Nephron progenitor cell (in vitro differentiated cells): Measurements from ENCODE around the gene TTC27.

Experiments used
- DNase-seq: peaks from one replicate; pipeline ENCODE4 v3.0.0; 2021
- H3K27ac Mint-ChIP-seq: 2 replicates; pipeline ENCODE4 v1.8.0; 2021; ENCODE audit warnings: mild to moderate bottlenecking, moderate library complexity, mixed read lengths
- H3K27me3 Mint-ChIP-seq: 2 replicates; pipeline ENCODE4 v1.8.0; 2021; ENCODE audit warnings: mild to moderate bottlenecking, low read depth, mixed read lengths; ENCODE audit not compliant: poor library complexity
- H3K36me3 Mint-ChIP-seq: 2 replicates; pipeline ENCODE4 v1.8.0; 2021; ENCODE audit warnings: low read depth, mixed read lengths
- H3K4me1 Mint-ChIP-seq: 2 replicates; pipeline ENCODE4 v1.8.0; 2021; ENCODE audit warnings: mixed read lengths
- H3K4me3 Mint-ChIP-seq: 2 replicates; pipeline ENCODE4 v1.8.0; 2021; ENCODE audit warnings: mild to moderate bottlenecking, moderate library complexity, mixed read lengths
- H3K9me3 Mint-ChIP-seq: 2 replicates; pipeline ENCODE4 v1.8.0; 2021; ENCODE audit warnings: mild to moderate bottlenecking, moderate library complexity, mixed read lengths
- TF ChIP-seq, protein P1 (sequence below): fragments of 200-600 bp; sonication (generic); IDR thresholded peaks from 2 replicates; pipeline ENCODE4 v1.5.0; 2021; ENCODE audit warnings: antibody characterized with exemption

The TTC27 gene

DNA sequence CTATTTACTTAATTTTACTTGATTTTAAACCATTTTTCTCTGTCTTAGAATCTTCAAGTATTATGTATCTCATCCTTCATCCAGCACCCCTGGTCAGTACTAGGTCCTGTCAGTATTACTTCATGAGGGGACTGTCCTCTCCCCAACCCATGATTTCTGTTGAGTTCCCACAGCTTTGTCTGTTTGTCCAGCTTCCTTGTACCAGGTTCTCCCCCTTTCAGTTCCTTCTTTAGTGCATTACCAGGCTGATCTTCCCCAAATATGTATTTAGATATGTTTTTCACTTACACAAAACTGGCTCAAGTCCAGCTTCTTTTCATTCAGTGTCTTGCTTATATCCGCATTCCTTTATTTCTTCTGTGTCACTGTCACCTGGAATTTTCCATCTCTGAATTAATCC, 13.8 kb upstream of the TTC27 start:
- H3K36me3 Mint-ChIP-seq = peaks cover 65% of the 10 kb centered on the region
- TF ChIP-seq, protein P1, sequence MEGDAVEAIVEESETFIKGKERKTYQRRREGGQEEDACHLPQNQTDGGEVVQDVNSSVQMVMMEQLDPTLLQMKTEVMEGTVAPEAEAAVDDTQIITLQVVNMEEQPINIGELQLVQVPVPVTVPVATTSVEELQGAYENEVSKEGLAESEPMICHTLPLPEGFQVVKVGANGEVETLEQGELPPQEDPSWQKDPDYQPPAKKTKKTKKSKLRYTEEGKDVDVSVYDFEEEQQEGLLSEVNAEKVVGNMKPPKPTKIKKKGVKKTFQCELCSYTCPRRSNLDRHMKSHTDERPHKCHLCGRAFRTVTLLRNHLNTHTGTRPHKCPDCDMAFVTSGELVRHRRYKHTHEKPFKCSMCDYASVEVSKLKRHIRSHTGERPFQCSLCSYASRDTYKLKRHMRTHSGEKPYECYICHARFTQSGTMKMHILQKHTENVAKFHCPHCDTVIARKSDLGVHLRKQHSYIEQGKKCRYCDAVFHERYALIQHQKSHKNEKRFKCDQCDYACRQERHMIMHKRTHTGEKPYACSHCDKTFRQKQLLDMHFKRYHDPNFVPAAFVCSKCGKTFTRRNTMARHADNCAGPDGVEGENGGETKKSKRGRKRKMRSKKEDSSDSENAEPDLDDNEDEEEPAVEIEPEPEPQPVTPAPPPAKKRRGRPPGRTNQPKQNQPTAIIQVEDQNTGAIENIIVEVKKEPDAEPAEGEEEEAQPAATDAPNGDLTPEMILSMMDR = no peak
- H3K4me1 Mint-ChIP-seq = no peaks in the 10 kb centered on the region
- H3K4me3 Mint-ChIP-seq = no peak overlapping the region
- no peaks in the 10 kb centered on the region for H3K9me3 Mint-ChIP-seq
- no peak for DNase-seq
- no peak overlapping the region for H3K27ac Mint-ChIP-seq
- no peaks in the 10 kb centered on the region for H3K27me3 Mint-ChIP-seq

DNA sequence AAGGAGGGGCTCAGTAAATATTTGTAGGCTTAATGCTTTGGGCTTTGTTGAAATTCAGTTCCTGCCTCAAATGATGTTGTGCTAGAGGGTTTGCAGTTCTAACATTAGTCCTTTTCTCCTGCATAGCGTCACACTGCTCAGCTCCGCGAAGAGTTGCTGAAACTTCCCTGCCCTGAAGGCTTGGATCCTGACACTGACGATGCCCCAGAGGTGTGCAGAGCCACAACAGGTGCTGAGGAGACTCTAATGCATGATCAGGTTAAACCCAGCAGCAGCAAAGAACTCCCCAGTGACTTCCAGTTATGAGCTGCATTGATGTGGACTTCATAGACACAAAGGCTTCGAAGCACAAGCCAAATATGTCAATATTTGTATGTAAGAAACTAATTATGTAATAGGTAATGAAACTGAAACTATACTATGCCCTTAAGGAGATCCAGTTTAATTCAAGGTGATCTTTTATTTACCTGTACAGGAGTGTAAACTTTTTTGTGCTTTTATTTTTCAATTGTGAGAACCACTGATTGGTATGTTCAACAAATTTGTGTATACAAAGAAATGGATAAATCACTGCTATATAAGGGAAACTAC, 10.2 kb upstream of the TTC27 start:
- no peak for DNase-seq
- no peaks in the 10 kb centered on the region for H3K9me3 Mint-ChIP-seq
- H3K36me3 Mint-ChIP-seq = peaks cover 57% of the 10 kb centered on the region
- no peak overlapping the region for H3K4me3 Mint-ChIP-seq
- no peak overlapping the region for H3K27ac Mint-ChIP-seq
- TF ChIP-seq, protein P1 = no peak
- no peaks in the 10 kb centered on the region for H3K27me3 Mint-ChIP-seq
- no peaks in the 10 kb centered on the region for H3K4me1 Mint-ChIP-seq

DNA sequence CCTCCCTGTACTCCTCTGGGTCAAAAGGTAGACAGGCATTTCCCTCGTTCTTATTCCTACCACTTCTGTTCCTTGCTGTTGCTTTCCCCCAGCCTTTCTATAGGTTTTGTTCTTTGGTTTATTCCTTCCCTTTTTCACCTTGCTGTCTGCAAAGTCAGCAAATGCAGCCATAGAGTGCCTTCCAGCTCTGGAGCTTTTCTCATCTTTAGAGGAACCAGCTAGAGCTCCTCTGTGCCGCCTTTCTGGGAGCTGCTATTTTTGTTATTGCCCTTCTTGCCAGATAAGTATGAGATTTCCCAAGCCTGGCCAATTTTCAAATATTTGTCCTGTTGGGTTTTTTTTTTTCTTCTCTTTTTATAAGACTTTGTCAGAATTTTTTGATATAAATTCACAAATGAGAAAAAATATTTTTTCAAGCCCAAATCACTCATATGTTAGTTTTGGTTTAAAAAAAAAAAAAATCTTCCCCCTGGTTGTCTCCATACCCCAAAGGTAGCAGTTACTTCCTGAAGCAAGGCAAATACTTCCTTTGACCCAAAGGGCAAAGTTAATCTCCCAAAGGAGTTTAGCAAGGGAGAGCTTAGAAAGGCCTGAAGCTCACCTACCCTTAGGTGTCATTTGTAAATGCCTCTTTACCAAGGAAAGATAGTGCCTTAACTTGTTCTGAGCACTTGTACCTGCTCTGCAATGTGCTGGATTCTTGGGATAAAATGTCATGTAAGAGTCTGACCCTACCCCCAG, 5.1 kb upstream of the TTC27 start:
- no peak for DNase-seq
- Mint-ChIP-seq H3K4me3 (no peak overlapping the region), H3K27ac (peak overlapping the region; percentile 91), H3K9me3 (no peaks in the 10 kb centered on the region), H3K4me1 (peaks cover 14% of the 10 kb centered on the region), H3K27me3 (peaks cover 8% of the 10 kb centered on the region), H3K36me3 (peaks cover 36% of the 10 kb centered on the region)
- TF ChIP-seq, protein P1 = no peak

DNA sequence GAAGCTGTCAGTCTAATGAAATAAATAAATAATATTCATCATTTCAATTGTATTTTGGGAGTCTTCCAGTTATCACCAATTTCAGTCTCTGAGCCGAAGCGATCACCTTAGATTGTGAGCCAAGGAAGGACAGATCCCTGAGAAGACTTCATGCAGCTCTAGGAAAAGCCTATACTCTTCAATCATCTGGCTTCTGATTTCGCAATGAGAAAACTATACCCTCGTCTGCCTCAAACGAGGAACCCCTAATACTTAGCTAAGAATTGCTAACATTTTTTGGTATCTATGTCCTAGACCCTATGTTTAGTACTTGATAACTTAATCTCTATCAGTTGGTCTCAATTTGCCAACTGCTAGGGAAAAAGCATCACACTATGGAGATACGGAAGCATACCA, 4.5 kb upstream of the TTC27 start:
- H3K36me3 Mint-ChIP-seq = peaks cover 33% of the 10 kb centered on the region
- H3K4me3 Mint-ChIP-seq = no peak overlapping the region
- no peaks in the 10 kb centered on the region for H3K9me3 Mint-ChIP-seq
- H3K27ac Mint-ChIP-seq = no peak overlapping the region
- TF ChIP-seq, protein P1 = no peak
- peaks cover 20% of the 10 kb centered on the region for H3K4me1 Mint-ChIP-seq
- DNase-seq = no peak
- H3K27me3 Mint-ChIP-seq = peaks cover 12% of the 10 kb centered on the region

DNA sequence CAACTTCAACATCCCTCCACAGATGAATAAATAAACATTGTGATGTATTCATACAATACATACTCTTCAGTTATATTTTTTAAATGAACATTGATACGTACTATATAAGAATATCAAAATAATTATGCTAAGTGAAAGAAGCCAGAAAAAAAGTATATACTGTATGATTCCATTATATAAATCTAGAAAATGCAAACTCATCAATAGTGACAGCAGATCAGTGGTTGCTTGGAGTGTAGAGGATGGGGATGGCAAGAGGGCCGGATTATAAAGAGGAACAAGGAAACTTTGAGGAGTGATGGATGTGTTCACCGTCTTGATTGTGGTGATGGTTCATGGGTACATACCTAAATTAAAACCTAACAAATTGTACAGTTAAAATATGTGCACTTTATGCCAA, 3.0 kb upstream of the TTC27 start:
- DNase-seq = no peak
- TF ChIP-seq, protein P1 = no peak
- H3K4me1 Mint-ChIP-seq = peaks cover 28% of the 10 kb centered on the region
- H3K27ac Mint-ChIP-seq = no peak overlapping the region
- no peak overlapping the region for H3K4me3 Mint-ChIP-seq
- peaks cover 12% of the 10 kb centered on the region for H3K27me3 Mint-ChIP-seq
- peaks cover 21% of the 10 kb centered on the region for H3K36me3 Mint-ChIP-seq
- no peaks in the 10 kb centered on the region for H3K9me3 Mint-ChIP-seq
